NCI-H146 treated with DMSO at 0.1 percent for 48 hours (cell line): ENCODE data around the gene HRK.
A peak's percentile ranks its signal among the peaks of the same experiment; 100 is the strongest.

Source experiments
- DNase-seq: peaks from one replicate; lab custom pipeline; 2025; ENCODE audit not compliant: unreplicated experiment; lab: John Stamatoyannopoulos, UW

The HRK gene

GRCh38 chr12:116881325-116881876 lies at the start of gene HRK:
Gene HRK (minus strand): TSS chr12:116881441. CDS start chr12:116881307, 134 bp downstream.
- DNase-seq = peak; percentile 73

GRCh38 chr12:116929885-116930284 lies 48.6 kb upstream of the HRK start:
- DNase-seq = no peak

- no peak for DNase-seq
Observed at GRCh38 chr12:116928504-116928903, 47.3 kb upstream of the HRK start.

GRCh38 chr12:116927244-116927940 lies 46.2 kb upstream of the HRK start:
- DNase-seq = no peak

- DNase-seq = no peak
Observed at GRCh38 chr12:116926283-116927243, 45.3 kb upstream of the HRK start.

- no peak for DNase-seq
Observed at GRCh38 chr12:116924558-116925453, 43.6 kb upstream of the HRK start.

- no peak for DNase-seq
Observed at GRCh38 chr12:116922194-116922897, 41.1 kb upstream of the HRK start.

GRCh38 chr12:116920939-116921338 lies 39.7 kb upstream of the HRK start:
- no peak for DNase-seq

GRCh38 chr12:116919706-116920485 lies 38.7 kb upstream of the HRK start:
- no peak for DNase-seq

GRCh38 chr12:116919247-116919661 lies 38.0 kb upstream of the HRK start:
- DNase-seq = peak; percentile 13

- no peak for DNase-seq
Observed at GRCh38 chr12:116918464-116918863, 37.2 kb upstream of the HRK start.

GRCh38 chr12:116916714-116917114 lies 35.5 kb upstream of the HRK start:
- DNase-seq = no peak

GRCh38 chr12:116916122-116916521 lies 34.9 kb upstream of the HRK start:
- DNase-seq = no peak

GRCh38 chr12:116915326-116915725 lies 34.1 kb upstream of the HRK start:
- DNase-seq = no peak

GRCh38 chr12:116910645-116911451 lies 29.6 kb upstream of the HRK start, which contains the start of gene FBXW8:
Gene FBXW8 (plus strand): TSS chr12:116910950. CDS start chr12:116911038, 88 bp downstream.
- DNase-seq = peak; percentile 41

GRCh38 chr12:116910280-116910644 lies 29.0 kb upstream of the HRK start:
- no peak for DNase-seq

GRCh38 chr12:116906285-116906684 lies 25.0 kb upstream of the HRK start:
- DNase-seq = no peak

- no peak for DNase-seq
Observed at GRCh38 chr12:116903818-116904217, 22.6 kb upstream of the HRK start.
